NB4 (cell line): Measurements from ENCODE around the gene UNC5C.
"Not testable (repeated sequence)": the region's sequence is repeated elsewhere in the genome, so short reads cannot be mapped to it uniquely, and the experiment has no call there.

Experiments used
- DNase-seq: peaks from one replicate; pipeline ENCODE4 v3.0.0; 2010; ENCODE audit warnings: low read depth
- H3K4me3 ChIP-seq: one replicate; pipeline ENCODE4 v1.5.1; 2011; ENCODE audit warnings: mild to moderate bottlenecking, low read depth, low read length, moderate library complexity
- MYC ChIP-seq: IDR thresholded peaks from 2 replicates; pipeline ENCODE4 v1.6.1; 2011; ENCODE audit warnings: low read depth, low read length
- POLR2A ChIP-seq: IDR thresholded peaks from 2 replicates; pipeline ENCODE4 v1.6.1; 2011; ENCODE audit warnings: mild to moderate bottlenecking; ENCODE audit not compliant: insufficient read length; ENCODE audit errors: extremely low read depth
- TF ChIP-seq, protein P1 (sequence below): IDR thresholded peaks from one replicate; pipeline ENCODE4 v1.5.1; 2012; ENCODE audit warnings: low read depth, low read length
- TF ChIP-seq, protein P2 (sequence below): IDR thresholded peaks from 2 replicates; pipeline ENCODE4 v1.6.1; 2011; ENCODE audit warnings: low read depth, low read length

UNC5C gene

DNA sequence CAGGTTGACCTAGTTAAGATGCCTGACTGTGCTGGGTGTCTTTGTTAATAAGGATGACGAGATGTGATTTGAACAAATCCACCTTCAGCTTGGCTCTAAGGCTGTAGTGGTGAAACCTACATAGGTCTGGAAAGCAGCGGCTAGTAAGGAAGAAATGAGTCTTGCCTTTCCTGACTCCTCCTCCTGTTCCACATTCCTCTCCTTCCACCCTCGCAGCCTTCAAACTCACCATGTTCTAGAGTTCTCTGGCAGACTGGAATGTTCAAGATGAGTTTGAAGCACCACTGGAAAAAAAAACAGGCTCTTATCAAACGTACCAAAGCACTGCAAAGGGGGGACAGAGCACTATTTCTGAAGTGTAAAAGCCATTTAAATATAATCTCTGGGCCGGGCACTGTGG lies 395.6 kb downstream of the UNC5C start:
- no peak for DNase-seq
- TF ChIP-seq POLR2A (no peak), MYC (no peak)
- TF ChIP-seq, protein P1, sequence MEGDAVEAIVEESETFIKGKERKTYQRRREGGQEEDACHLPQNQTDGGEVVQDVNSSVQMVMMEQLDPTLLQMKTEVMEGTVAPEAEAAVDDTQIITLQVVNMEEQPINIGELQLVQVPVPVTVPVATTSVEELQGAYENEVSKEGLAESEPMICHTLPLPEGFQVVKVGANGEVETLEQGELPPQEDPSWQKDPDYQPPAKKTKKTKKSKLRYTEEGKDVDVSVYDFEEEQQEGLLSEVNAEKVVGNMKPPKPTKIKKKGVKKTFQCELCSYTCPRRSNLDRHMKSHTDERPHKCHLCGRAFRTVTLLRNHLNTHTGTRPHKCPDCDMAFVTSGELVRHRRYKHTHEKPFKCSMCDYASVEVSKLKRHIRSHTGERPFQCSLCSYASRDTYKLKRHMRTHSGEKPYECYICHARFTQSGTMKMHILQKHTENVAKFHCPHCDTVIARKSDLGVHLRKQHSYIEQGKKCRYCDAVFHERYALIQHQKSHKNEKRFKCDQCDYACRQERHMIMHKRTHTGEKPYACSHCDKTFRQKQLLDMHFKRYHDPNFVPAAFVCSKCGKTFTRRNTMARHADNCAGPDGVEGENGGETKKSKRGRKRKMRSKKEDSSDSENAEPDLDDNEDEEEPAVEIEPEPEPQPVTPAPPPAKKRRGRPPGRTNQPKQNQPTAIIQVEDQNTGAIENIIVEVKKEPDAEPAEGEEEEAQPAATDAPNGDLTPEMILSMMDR, result no peak
- TF ChIP-seq, protein P2, sequence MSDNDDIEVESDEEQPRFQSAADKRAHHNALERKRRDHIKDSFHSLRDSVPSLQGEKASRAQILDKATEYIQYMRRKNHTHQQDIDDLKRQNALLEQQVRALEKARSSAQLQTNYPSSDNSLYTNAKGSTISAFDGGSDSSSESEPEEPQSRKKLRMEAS, result no peak
- H3K4me3 ChIP-seq, result no peak overlapping the region

DNA sequence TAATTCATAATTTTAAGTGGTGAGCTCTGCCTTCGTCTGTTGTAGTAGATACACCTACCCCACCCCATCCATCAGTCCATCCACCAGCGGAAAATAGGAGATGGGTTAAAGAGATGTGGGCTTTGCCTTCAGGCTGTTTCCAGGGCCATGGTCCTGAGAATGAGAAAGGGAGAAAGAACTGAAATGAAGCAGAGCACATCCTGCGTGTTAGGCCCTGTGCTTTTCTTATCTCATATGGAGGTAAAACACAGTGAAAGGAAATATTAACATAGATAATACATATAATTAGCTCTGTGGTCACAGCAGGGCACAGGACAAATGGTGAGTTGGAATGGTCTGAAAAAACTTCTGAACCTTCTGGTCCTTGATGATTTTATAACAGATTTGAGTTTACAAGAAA lies 397.5 kb downstream of the UNC5C start:
- no peak for DNase-seq
- TF ChIP-seq, protein P1, result no peak
- no peak for TF ChIP-seq POLR2A
- TF ChIP-seq, protein P2, result no peak
- TF ChIP-seq MYC, result no peak
- H3K4me3 ChIP-seq, result no peak overlapping the region

DNA sequence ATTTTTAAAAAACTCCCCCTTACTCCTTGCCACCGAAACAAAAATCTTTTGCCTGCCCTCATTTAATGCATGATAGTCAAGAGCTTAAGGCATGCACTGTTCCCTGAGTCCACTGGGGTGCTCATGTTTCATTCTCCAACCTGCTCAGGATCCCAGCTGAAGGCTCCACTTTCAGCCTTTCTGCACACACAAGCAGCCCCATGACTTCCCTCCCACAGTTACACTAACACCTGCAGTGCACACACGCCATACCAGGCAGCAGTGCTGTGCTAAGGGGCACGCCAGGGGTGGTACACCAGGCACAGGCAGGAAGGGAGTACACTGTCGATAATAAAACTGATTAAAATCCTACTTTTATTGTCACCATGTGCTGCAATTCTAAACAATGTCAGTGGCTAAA lies 405.8 kb downstream of the UNC5C start:
- TF ChIP-seq, protein P1, result no peak
- no peak for DNase-seq
- no peak overlapping the region for H3K4me3 ChIP-seq

DNA sequence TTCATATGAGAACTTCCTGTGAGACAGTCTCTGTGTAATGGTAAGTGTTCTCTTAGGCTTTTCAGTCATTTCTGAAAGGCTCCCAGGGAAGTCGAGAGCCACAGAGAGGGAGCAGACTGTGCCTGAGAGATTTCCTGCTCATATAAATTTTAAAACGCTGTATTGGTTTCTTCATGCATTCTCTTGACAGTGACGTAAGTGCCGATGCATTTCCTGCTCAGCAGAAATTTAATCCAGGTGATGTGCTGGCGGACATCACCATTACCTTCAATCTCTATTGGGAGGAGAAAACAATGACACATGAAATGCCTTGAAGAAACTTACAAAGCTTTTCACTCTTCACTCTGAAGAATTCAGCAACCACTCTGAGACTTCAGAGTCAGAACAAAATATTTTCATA lies 407.4 kb downstream of the UNC5C start:
- TF ChIP-seq MYC (no peak), POLR2A (no peak)
- TF ChIP-seq, protein P1, result no peak
- TF ChIP-seq, protein P2, result no peak
- DNase-seq, result no peak
- no peak overlapping the region for H3K4me3 ChIP-seq

DNA sequence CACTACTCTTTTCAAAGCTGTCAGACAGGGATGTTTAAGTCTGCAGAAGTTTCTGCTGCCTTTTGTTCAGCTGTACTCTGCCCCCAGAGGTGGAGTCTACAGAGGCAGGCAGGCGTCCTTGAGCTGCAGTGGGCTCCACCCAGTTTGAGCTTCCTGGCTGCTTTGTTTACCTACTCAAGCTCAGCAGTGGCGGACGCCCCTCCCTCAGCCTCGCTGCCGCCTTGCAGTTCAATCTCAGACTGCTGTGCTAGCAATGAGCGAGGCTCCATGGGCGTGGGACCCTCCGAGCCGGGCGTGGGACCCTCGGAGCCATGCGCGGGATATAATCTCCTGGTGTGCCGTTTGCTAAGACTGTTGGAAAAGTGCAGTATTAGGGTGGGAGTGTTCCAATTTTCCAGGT lies 409.3 kb downstream of the UNC5C start:
- not testable (repeated sequence) for H3K4me3 ChIP-seq, DNase-seq

DNA sequence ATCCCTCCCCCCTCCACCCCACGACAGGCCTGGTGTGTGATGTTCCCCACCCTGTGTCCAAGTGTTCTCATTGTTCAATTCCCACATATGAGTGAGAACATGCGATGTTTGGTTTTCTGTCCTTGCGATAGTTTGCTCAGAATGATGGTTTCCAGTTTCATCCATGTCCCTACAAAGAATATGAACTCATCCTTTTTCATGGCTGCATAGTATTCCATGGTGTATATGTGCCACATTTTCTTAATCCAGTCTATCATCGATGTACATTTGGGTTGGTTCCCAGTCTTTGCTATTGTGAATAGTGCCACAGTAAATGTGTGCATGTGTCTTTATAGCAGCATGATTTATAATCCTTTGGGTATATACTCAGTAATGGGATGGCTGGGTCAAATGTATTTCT lies 414.8 kb downstream of the UNC5C start:
- DNase-seq, H3K4me3 ChIP-seq: not testable (repeated sequence)

DNA sequence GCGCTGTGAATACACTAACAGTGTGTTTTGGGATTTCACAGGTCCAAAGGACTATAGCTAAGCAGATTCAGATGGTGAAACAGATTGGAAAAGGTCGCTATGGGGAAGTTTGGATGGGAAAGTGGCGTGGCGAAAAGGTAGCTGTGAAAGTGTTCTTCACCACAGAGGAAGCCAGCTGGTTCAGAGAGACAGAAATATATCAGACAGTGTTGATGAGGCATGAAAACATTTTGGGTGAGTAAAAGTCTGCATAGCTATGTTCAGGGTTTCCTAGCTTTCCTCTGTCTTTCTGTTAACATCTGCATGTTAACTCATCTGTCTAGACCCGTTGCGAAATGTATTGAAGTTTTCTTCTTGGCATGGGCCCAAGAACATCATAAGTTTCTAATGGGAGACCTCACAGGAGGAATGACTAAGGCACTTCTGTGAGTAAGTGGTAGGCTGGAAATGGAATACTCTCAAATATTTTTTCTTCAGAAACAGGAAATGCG lies 418.9 kb downstream of the UNC5C start:
- no peak overlapping the region for H3K4me3 ChIP-seq
- DNase-seq, result peak; percentile 67

More for the DNA sequence above, 418.9 kb downstream of the UNC5C start:
- TF ChIP-seq, protein P1, result no peak
- TF ChIP-seq POLR2A (no peak), MYC (no peak)
- TF ChIP-seq, protein P2, result no peak
